HK-2 (cell line): ENCODE measurements around the gene SH3RF2.
"Not testable (repeated sequence)": the region's sequence is repeated elsewhere in the genome, so short reads cannot be mapped to it uniquely, and the experiment has no call there.

Experiments used
- DNase-seq: peaks from one replicate; pipeline ENCODE4 v3.0.0-alpha.2; 2018; ENCODE audit not compliant: unreplicated experiment

The SH3RF2 gene

GRCh38 chr5:145980259-145980658 is 43.9 kb downstream of the SH3RF2 start:
- no peak for DNase-seq

- no peak for DNase-seq
These were observed 44.3 kb downstream of the SH3RF2 start for GRCh38 chr5:145980718-145981117.

- DNase-seq = no peak
These were observed 45.5 kb downstream of the SH3RF2 start for GRCh38 chr5:145981589-145982571.

- no peak for DNase-seq
These were observed 46.4 kb downstream of the SH3RF2 start for GRCh38 chr5:145982572-145983318.

GRCh38 chr5:145983446-145983845 is 47.1 kb downstream of the SH3RF2 start:
- no peak for DNase-seq

GRCh38 chr5:145984072-145984471 is 47.7 kb downstream of the SH3RF2 start:
- no peak for DNase-seq

GRCh38 chr5:145987856-145988255 is 51.5 kb downstream of the SH3RF2 start:
- DNase-seq = no peak

GRCh38 chr5:145988993-145989392 is 52.6 kb downstream of the SH3RF2 start:
- no peak for DNase-seq

GRCh38 chr5:145989428-145989827 is 53.0 kb downstream of the SH3RF2 start:
- DNase-seq = no peak

- DNase-seq = no peak
These were observed 53.8 kb downstream of the SH3RF2 start for GRCh38 chr5:145990170-145990569.

GRCh38 chr5:145991044-145991575 is 54.7 kb downstream of the SH3RF2 start:
- DNase-seq = no peak

- DNase-seq = not testable (repeated sequence)
These were observed 57.2 kb downstream of the SH3RF2 start for GRCh38 chr5:145993538-145993937.

- DNase-seq = no peak
These were observed 59.8 kb downstream of the SH3RF2 start for GRCh38 chr5:145996135-145996534.

GRCh38 chr5:145999208-145999607 is 62.8 kb downstream of the SH3RF2 start:
- DNase-seq = no peak

GRCh38 chr5:146000072-146000471 is 63.7 kb downstream of the SH3RF2 start:
- no peak for DNase-seq

GRCh38 chr5:146001544-146002190 is 65.3 kb downstream of the SH3RF2 start:
- DNase-seq = no peak

- no peak for DNase-seq
These were observed 66.1 kb downstream of the SH3RF2 start for GRCh38 chr5:146002491-146002890.

- no peak for DNase-seq
These were observed 67.5 kb downstream of the SH3RF2 start for GRCh38 chr5:146003852-146004251.

- DNase-seq = no peak
These were observed 68.9 kb downstream of the SH3RF2 start for GRCh38 chr5:146005264-146005663.

GRCh38 chr5:146005723-146006122 is 69.3 kb downstream of the SH3RF2 start:
- DNase-seq = no peak

GRCh38 chr5:146006470-146007190 is 70.3 kb downstream of the SH3RF2 start:
- DNase-seq = no peak
